Left lung (tissue), 10 donors: ENCODE results near the gene ITGB7. TPM values are rescaled to one million over a fixed set of nuclear protein-coding genes. Genes with fewer than 3 reads are reported as not detected.

Experiments used
- ATAC-seq: fragments of 200-7000 bp; cut with Tn5 transposase; one replicate; pipeline ENCODE4 v1.9.1; 2020; ENCODE audit warnings: moderate library complexity
- DNase-seq, 4 donors: peaks; one replicate each; pipeline ENCODE4 v3.0.0-alpha.2; 2013 to 2020
- H3K27ac ChIP-seq, 2 donors: fragments of 200-600 bp; sonication (generic) in 1 of 2; one replicate each; pipeline versions ENCODE4 v1.5.0 to v1.8.0; 2020 to 2021
- H3K27me3 ChIP-seq, 2 donors: fragments of 200-600 bp; sonication (generic) in 1 of 2; one replicate each; pipeline versions ENCODE4 v1.5.0 to v1.8.0; 2020 to 2021
- H3K36me3 ChIP-seq, 2 donors: fragments of 200-600 bp; sonication (generic) in 1 of 2; one replicate each; pipeline versions ENCODE4 v1.5.0 to v1.8.0; 2020 to 2021
- H3K4me1 ChIP-seq, 2 donors: fragments of 200-600 bp; one replicate each; pipeline ENCODE4 v1.8.0; 2021
- H3K4me3 ChIP-seq, 2 donors: fragments of 200-600 bp; sonication (generic) in 1 of 2; one replicate each; pipeline versions ENCODE4 v1.5.0 to v1.8.0; 2020 to 2021; ENCODE audit warnings: mild to moderate bottlenecking in 1 of 2
- H3K9me3 ChIP-seq, 2 donors: fragments of 200-600 bp; sonication (generic) in 1 of 2; one replicate each; pipeline versions ENCODE4 v1.5.0 to v1.8.0; 2020 to 2021
- intact Hi-C, 2 donors: fragments of 100-400 bp; cut with DNase I; formaldehyde crosslinking; loops; one replicate each; pipeline versions ENCODE4 v1.11.2 to v1.14.2; 2022
- polyA plus RNA-seq, 6 donors: library from polyadenylated mRNA; unstranded; fragments of 120-200 nt; gene quantifications; one replicate each; pipeline ENCODE4 v1.2.1, GENCODE V29; 2013; ENCODE audit not compliant: insufficient read length in 6 of 6
- total RNA-seq, 2 donors: library from RNA; stranded (reverse); fragmentation: NEBNext Ultra II Directional; extraction: Animal tissue kit (Norgen Biotek cat#: 25700); gene quantifications; one replicate each; pipeline ENCODE4 v1.2.1, GENCODE V29; 2021
- TF ChIP-seq, protein P1 (sequence below), 2 donors: fragments of 200-600 bp; sonication (generic) in 1 of 2; IDR thresholded peaks; one replicate each; pipeline versions ENCODE4 v1.5.0 to v1.8.0; 2021; ENCODE audit warnings: antibody characterized with exemption in 2 of 2
- donor health status: DM: no; HTN: yes; CAD: no.
- donor health status: DM: no; HTN: no; CAD: no.

The ITGB7 gene
- total and polyA plus RNA-seq, 8 donors = 1.1 to 10.9 (median 1.8) TPM

DNA sequence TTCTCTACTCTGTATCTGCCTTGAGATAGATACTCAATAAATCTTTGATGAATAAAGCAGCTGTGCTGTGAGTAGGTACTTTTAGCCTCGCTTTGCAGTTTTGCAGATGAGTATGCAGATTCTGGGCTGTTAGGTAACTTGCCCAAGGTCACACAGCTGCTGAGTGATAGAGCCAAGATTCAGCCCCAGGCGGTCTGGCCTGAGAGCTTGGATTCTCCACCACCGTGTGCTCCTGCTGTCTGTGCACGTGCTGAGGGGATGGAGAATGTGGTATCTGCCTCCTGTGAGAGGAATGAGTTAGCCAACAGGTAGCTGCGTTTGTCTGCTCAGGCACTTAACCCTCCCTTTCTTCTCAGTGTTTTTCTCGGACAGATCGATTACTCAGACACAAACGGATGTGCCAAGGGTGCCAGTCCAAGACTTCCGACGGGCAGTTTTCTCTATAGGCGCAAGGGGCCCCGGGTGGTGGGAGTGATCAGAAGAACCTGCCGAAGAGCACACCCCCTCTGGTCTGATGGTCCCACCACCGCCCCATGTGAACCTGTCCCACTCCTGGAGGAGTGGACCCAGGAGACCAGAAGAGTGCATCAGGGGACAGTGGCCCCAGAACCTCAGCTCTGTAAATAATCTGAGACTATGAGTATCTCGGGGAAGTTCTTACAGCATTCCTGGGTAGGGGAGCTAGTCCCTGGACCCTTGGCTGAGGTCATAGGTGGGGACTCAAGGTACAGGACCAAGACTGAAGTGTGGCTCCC, 19.7 kb downstream of the ITGB7 start:
- intact Hi-C loops = no loop called here
- peaks cover 10 to 27% of the 10 kb centered on the region in 2 donors for H3K4me1 ChIP-seq
- H3K4me3 ChIP-seq = no peak overlapping the region
- H3K27me3 ChIP-seq = no peaks in the 10 kb centered on the region
- TF ChIP-seq, protein P1, sequence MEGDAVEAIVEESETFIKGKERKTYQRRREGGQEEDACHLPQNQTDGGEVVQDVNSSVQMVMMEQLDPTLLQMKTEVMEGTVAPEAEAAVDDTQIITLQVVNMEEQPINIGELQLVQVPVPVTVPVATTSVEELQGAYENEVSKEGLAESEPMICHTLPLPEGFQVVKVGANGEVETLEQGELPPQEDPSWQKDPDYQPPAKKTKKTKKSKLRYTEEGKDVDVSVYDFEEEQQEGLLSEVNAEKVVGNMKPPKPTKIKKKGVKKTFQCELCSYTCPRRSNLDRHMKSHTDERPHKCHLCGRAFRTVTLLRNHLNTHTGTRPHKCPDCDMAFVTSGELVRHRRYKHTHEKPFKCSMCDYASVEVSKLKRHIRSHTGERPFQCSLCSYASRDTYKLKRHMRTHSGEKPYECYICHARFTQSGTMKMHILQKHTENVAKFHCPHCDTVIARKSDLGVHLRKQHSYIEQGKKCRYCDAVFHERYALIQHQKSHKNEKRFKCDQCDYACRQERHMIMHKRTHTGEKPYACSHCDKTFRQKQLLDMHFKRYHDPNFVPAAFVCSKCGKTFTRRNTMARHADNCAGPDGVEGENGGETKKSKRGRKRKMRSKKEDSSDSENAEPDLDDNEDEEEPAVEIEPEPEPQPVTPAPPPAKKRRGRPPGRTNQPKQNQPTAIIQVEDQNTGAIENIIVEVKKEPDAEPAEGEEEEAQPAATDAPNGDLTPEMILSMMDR (IDR thresholded peaks at IDR 0.05) = no peak
- peaks cover 0 to 91% of the 10 kb centered on the region in 2 donors for H3K36me3 ChIP-seq
- DNase-seq (no peak), ATAC-seq (no peak)
- H3K9me3 ChIP-seq = no peaks in the 10 kb centered on the region
- no peak overlapping the region for H3K27ac ChIP-seq

DNA sequence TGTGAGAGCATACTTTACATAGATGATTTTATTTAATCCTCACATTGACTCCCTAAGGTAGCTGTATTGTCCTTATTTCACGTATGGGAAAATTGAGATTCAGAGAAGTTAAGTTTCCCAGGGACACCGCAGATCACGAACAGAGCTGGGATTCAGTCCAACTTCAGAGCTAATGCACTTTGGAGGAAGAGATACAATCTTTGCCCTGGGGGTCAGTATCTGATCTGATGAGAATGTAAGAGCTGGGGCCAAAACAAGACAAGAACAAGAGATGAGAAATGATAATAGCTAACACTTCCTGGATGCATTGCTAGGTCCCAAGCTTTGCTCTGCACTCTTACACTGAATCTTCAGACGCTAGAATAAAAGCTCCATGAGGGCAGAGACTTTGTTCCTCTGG, 20.3 kb downstream of the ITGB7 start:
- Histone ChIP-seq H3K27ac (no peak overlapping the region), H3K9me3 (no peaks in the 10 kb centered on the region), H3K4me1 (peaks cover 16 to 32% of the 10 kb centered on the region in 2 donors), H3K36me3 (peaks cover 0 to 89% of the 10 kb centered on the region in 2 donors), H3K27me3 (no peaks in the 10 kb centered on the region), H3K4me3 (no peak overlapping the region)
- no peak for ATAC-seq
- DNase-seq = no peak
- TF ChIP-seq, protein P1 (IDR thresholded peaks at IDR 0.05) = no peak
- intact Hi-C loops = no loop called here

DNA sequence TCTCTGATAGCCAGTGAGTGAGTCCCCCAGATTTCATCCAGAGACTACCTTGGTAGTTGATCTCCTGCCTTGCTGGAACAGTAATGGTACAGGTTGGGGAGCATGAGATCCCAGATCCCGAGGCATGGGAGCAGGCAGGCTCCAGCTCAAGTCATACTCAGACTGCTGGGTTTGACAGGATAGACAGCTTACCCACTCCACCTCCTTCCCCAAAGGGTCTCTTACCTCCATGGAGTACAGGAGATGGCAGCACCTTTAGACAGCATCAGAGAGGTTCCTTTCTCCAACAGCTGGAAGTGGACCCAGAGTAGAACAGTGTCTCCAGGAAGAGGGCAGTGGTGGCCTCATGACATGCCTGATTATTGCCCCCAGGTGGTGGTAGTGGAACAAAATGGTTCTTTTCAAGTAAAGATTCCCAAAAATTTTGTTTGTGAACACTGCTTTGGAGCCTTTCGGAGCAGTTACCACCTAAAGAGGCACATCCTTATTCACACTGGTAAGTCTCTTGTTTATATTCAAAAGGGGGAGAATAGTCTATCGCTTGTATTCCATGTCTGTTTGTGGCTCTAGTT, 21.4 kb downstream of the ITGB7 start:
- TF ChIP-seq, protein P1 (IDR thresholded peaks at IDR 0.05) = no peak
- H3K4me1 ChIP-seq = peaks cover 19 to 39% of the 10 kb centered on the region in 2 donors
- no peak for ATAC-seq
- H3K4me3 ChIP-seq = no peak overlapping the region
- H3K27ac ChIP-seq = no peak overlapping the region
- DNase-seq = no peak
- no peaks in the 10 kb centered on the region for H3K27me3 ChIP-seq
- peaks cover 0 to 78% of the 10 kb centered on the region in 2 donors for H3K36me3 ChIP-seq
- no peaks in the 10 kb centered on the region for H3K9me3 ChIP-seq
- intact Hi-C loops = no loop called here

DNA sequence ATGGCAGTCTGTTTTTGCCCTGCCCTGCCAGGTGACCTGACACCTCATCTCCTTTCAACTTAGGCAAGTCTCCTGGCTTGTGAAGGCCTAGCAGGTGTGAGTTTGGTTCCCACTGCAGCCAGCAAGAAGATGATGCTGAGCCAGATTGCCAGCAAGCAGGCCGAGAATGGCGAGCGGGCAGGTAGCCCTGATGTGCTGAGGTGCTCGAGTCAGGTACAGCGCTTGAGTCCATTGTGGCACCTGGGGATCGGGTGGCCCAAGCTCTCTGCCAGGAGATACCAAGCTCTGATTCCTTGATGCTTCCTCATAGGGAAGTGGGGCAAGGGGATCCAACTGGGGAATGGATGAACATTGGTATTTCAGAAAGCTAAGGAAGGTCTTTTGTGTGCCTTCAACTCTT, 22.2 kb downstream of the ITGB7 start:
- intact Hi-C loops = no loop called here

DNA sequence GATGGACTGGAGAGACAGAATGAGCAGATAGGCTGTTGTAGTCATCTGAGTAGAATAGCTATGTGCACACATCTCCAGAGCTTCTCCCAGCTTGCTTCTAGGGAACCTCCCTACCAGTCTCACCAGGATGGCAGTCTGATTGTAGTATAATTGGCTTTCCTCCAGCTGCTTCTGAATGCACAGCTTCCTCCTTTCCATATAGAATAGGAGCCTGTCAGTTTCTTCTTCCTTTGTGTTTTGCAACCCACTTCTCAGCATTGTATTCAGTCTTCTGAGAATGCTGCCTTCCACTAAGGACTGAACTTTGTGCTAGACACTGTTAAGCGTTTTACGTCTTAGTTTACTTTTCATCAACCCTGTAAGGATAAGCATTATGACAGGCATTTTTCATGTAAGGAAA, 24.1 kb downstream of the ITGB7 start:
- peaks cover 0 to 58% of the 10 kb centered on the region in 2 donors for H3K36me3 ChIP-seq
- intact Hi-C loops = no loop called here
- H3K27me3 ChIP-seq = no peaks in the 10 kb centered on the region
- no peak for ATAC-seq
- TF ChIP-seq, protein P1 (IDR thresholded peaks at IDR 0.05) = no peak
- H3K4me1 ChIP-seq = peaks cover 19 to 46% of the 10 kb centered on the region in 2 donors
- no peak overlapping the region for H3K4me3 ChIP-seq
- H3K27ac ChIP-seq = peak overlapping the region in 1 of 2 donors; percentile 75
- H3K9me3 ChIP-seq = no peaks in the 10 kb centered on the region
- no peak for DNase-seq

More for the DNA sequence above, 22.2 kb downstream of the ITGB7 start:
- Histone ChIP-seq H3K9me3 (no peaks in the 10 kb centered on the region), H3K27ac (no peak overlapping the region), H3K4me1 (peaks cover 19 to 38% of the 10 kb centered on the region in 2 donors), H3K36me3 (peaks cover 0 to 72% of the 10 kb centered on the region in 2 donors), H3K4me3 (no peak overlapping the region), H3K27me3 (no peaks in the 10 kb centered on the region)
- ATAC-seq = no peak
- TF ChIP-seq, protein P1 (IDR thresholded peaks at IDR 0.05) = no peak
- no peak for DNase-seq
